ENCODE results near the gene SEPTIN5.

- TF ChIP-seq POLR2A (IDR thresholded peaks at IDR 0.05) = no peak
- TF ChIP-seq, protein P1, sequence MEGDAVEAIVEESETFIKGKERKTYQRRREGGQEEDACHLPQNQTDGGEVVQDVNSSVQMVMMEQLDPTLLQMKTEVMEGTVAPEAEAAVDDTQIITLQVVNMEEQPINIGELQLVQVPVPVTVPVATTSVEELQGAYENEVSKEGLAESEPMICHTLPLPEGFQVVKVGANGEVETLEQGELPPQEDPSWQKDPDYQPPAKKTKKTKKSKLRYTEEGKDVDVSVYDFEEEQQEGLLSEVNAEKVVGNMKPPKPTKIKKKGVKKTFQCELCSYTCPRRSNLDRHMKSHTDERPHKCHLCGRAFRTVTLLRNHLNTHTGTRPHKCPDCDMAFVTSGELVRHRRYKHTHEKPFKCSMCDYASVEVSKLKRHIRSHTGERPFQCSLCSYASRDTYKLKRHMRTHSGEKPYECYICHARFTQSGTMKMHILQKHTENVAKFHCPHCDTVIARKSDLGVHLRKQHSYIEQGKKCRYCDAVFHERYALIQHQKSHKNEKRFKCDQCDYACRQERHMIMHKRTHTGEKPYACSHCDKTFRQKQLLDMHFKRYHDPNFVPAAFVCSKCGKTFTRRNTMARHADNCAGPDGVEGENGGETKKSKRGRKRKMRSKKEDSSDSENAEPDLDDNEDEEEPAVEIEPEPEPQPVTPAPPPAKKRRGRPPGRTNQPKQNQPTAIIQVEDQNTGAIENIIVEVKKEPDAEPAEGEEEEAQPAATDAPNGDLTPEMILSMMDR (IDR thresholded peaks at IDR 0.05) = no peak
Measured at GRCh38 chr22:19713245-19713644, 1.1 kb upstream of the SEPTIN5 start.

All from gastroesophageal sphincter (tissue), 3 donors.